Fibroblast of pulmonary artery (primary cell): Measurements from ENCODE around the gene USP12.

Experiments
- DNase-seq: peaks from one replicate; pipeline ENCODE4 v3.0.0-alpha.2; 2010; ENCODE audit warnings: low read depth
- H3K4me3 ChIP-seq: replicated peaks from 2 replicates; pipeline ENCODE4 v1.5.1; 2011; ENCODE audit warnings: low read depth, mild to moderate bottlenecking, control low read depth, low read length, moderate library complexity
- TF ChIP-seq, protein P1 (sequence below): IDR thresholded peaks from 2 replicates; pipeline ENCODE4 v1.5.1; 2011; ENCODE audit warnings: mild to moderate bottlenecking, control low read depth, low read length, inconsistent platforms; ENCODE audit errors: missing control alignments

Gene USP12

GRCh38 chr13:27117158-27117557, 54.5 kb downstream of the USP12 start:
- no peak for DNase-seq
- TF ChIP-seq, protein P1, sequence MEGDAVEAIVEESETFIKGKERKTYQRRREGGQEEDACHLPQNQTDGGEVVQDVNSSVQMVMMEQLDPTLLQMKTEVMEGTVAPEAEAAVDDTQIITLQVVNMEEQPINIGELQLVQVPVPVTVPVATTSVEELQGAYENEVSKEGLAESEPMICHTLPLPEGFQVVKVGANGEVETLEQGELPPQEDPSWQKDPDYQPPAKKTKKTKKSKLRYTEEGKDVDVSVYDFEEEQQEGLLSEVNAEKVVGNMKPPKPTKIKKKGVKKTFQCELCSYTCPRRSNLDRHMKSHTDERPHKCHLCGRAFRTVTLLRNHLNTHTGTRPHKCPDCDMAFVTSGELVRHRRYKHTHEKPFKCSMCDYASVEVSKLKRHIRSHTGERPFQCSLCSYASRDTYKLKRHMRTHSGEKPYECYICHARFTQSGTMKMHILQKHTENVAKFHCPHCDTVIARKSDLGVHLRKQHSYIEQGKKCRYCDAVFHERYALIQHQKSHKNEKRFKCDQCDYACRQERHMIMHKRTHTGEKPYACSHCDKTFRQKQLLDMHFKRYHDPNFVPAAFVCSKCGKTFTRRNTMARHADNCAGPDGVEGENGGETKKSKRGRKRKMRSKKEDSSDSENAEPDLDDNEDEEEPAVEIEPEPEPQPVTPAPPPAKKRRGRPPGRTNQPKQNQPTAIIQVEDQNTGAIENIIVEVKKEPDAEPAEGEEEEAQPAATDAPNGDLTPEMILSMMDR = no peak
- H3K4me3 ChIP-seq = no peak overlapping the region

DNA sequence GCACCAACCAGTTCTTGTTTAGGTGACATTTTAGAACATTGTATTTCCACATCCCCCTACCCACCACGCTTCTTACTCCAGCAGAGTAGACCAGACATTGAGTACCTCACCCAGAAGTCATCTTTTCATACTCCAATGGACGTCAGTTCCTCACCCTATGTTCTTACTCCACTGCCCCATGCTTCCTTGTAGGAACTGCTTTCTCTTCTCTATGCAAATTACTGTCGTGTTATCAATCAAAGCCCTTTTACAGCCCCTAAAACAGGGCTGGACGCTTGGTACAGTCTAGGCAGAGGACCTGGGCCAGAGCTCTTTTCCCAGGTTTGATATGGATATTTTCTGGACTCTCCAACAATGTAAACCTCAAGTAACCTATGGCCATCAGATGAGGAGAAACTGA, 58.2 kb downstream of the USP12 start:
- TF ChIP-seq, protein P1 = no peak
- no peak overlapping the region for H3K4me3 ChIP-seq
- DNase-seq = no peak

- no peak for DNase-seq
- TF ChIP-seq, protein P1 = no peak
- no peak overlapping the region for H3K4me3 ChIP-seq
Observed at GRCh38 chr13:27112006-27112405, 59.6 kb downstream of the USP12 start.

GRCh38 chr13:27110056-27110746, 61.4 kb downstream of the USP12 start:
- TF ChIP-seq, protein P1 = no peak
- H3K4me3 ChIP-seq = no peak overlapping the region
- no peak for DNase-seq

DNA sequence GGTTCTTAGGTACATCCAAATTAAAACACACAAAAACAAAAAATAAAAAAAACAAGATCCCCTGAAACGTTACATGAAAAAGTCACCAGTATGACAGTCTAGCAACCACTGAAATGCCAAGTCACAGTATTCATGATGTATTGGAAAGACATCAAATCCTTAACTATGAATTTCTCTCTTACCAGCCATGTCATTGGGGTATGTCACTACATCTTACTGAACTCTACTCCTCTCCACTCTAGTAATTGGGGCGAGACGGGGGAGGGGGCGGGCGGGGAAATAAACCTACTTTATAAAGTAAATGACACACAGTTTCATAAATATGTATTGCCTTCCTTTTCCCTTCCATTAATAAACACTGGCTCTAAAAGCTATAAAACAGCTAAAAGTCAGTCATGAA, 65.5 kb downstream of the USP12 start:
- no peak for DNase-seq
- TF ChIP-seq, protein P1 = no peak

DNA sequence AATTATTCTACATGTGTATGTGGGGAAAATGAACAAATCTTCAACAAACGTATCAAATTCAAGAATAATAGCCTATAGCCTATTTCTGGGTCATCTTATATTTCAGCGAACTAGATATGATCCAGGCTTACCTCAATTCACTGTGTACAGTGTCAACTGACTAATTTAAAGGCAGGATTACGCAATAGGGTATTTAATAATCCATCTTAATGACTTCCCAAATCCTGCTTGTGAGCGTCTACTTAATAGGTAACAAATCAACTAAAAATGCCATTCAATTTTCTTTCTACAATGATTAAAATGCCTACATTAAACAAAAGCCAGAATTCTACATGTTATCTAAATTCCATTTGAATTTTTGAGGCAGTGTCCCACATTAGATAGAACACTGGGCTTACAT, 67.0 kb downstream of the USP12 start:
- no peak for DNase-seq
- no peak overlapping the region for H3K4me3 ChIP-seq
- TF ChIP-seq, protein P1 = no peak

More for the DNA sequence above, 65.5 kb downstream of the USP12 start:
- no peak overlapping the region for H3K4me3 ChIP-seq

DNA sequence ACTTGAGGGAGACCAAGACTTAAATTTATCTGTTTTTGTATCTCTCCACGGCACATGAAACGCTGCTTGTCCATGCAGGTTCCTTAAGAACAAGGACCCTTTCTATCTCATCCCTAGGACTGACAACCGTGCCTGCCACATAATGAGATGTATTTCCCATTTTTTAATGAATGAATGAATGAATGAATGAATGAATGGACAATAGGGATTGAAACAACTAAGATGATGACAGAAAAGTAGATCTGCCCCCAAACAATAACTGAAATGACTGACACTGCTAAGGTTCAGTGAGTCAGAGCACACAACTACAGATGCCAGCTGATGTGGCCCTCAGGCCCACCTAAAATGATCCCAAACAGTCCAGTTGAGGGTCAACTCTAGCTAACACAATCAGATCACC, 69.8 kb downstream of the USP12 start:
- H3K4me3 ChIP-seq = no peak overlapping the region
- TF ChIP-seq, protein P1 = no peak
- no peak for DNase-seq
